Measurements from ENCODE around the gene PPP3CA.

The PPP3CA gene

GRCh38 chr4:101242441-101242840 is 104.9 kb downstream of the PPP3CA start:
- TF ChIP-seq CREB1 (IDR thresholded peaks at IDR 0.05; ENCODE audit: low read depth) (no peak), TEAD4 (IDR thresholded peaks at IDR 0.05) (no peak), RAD21 (IDR thresholded peaks at IDR 0.05; ENCODE audit: low read depth) (no peak), USF1 (IDR thresholded peaks at IDR 0.05) (no peak)

GRCh38 chr4:101240099-101240498 is 107.2 kb downstream of the PPP3CA start:
- no peak for TF ChIP-seq FOXM1 (IDR thresholded peaks at IDR 0.05; ENCODE audit: borderline replicate concordance, low read depth)
- no peak for TF ChIP-seq RAD21 (IDR thresholded peaks at IDR 0.05; ENCODE audit: low read depth)

- no peak for TF ChIP-seq ZBTB7A (IDR thresholded peaks at IDR 0.05; ENCODE audit: low read depth)
- no peak for TF ChIP-seq EGR1 (IDR thresholded peaks at IDR 0.05)
- TF ChIP-seq USF1 (IDR thresholded peaks at IDR 0.05): no peak
- TF ChIP-seq RAD21 (IDR thresholded peaks at IDR 0.05; ENCODE audit: low read depth): no peak
- no peak for TF ChIP-seq TCF12 (IDR thresholded peaks at IDR 0.05; ENCODE audit: low read depth)
- no peak for TF ChIP-seq YY1 (IDR thresholded peaks at IDR 0.05; ENCODE audit: low read depth)
- no peak for TF ChIP-seq FOXM1 (IDR thresholded peaks at IDR 0.05; ENCODE audit: borderline replicate concordance, low read depth)
- no peak for TF ChIP-seq EP300 (IDR thresholded peaks at IDR 0.05; ENCODE audit: borderline replicate concordance)
- no peak for TF ChIP-seq CREB1 (IDR thresholded peaks at IDR 0.05; ENCODE audit: low read depth)
- no peak for TF ChIP-seq CEBPB (IDR thresholded peaks at IDR 0.05)
- no peak for TF ChIP-seq TEAD4 (IDR thresholded peaks at IDR 0.05)
- TF ChIP-seq NFIC (IDR thresholded peaks at IDR 0.05): no peak
- TF ChIP-seq REST (IDR thresholded peaks at IDR 0.05; ENCODE audit: low read depth): no peak
- no peak for TF ChIP-seq MAX (IDR thresholded peaks at IDR 0.05)
- no peak for TF ChIP-seq TAF1 (IDR thresholded peaks at IDR 0.05; ENCODE audit: low read depth)
These were observed 107.7 kb downstream of the PPP3CA start for GRCh38 chr4:101239665-101240064.

- TF ChIP-seq NFIC (IDR thresholded peaks at IDR 0.05) (no peak), TEAD4 (IDR thresholded peaks at IDR 0.05) (no peak), TAF1 (IDR thresholded peaks at IDR 0.05; ENCODE audit: low read depth) (no peak), ZBTB7A (IDR thresholded peaks at IDR 0.05; ENCODE audit: low read depth) (no peak), CREB1 (IDR thresholded peaks at IDR 0.05; ENCODE audit: low read depth) (no peak), FOXM1 (IDR thresholded peaks at IDR 0.05; ENCODE audit: borderline replicate concordance, low read depth) (no peak), EGR1 (IDR thresholded peaks at IDR 0.05) (no peak), REST (IDR thresholded peaks at IDR 0.05; ENCODE audit: low read depth) (no peak), RAD21 (IDR thresholded peaks at IDR 0.05; ENCODE audit: low read depth) (no peak), CEBPB (IDR thresholded peaks at IDR 0.05) (no peak), TCF12 (IDR thresholded peaks at IDR 0.05; ENCODE audit: low read depth) (no peak), MAX (IDR thresholded peaks at IDR 0.05) (no peak), EP300 (IDR thresholded peaks at IDR 0.05; ENCODE audit: borderline replicate concordance) (no peak), YY1 (IDR thresholded peaks at IDR 0.05; ENCODE audit: low read depth) (no peak), USF1 (IDR thresholded peaks at IDR 0.05) (no peak)
These were observed 108.6 kb downstream of the PPP3CA start for GRCh38 chr4:101238706-101239105.

GRCh38 chr4:101237773-101238172 is 109.6 kb downstream of the PPP3CA start:
- no peak for TF ChIP-seq ZBTB7A (IDR thresholded peaks at IDR 0.05; ENCODE audit: low read depth)
- TF ChIP-seq TEAD4 (IDR thresholded peaks at IDR 0.05): no peak

GRCh38 chr4:101236097-101236496 is 111.2 kb downstream of the PPP3CA start:
- TF ChIP-seq FOXM1 (IDR thresholded peaks at IDR 0.05; ENCODE audit: borderline replicate concordance, low read depth) (no peak), REST (IDR thresholded peaks at IDR 0.05; ENCODE audit: low read depth) (no peak), CEBPB (IDR thresholded peaks at IDR 0.05) (no peak), YY1 (IDR thresholded peaks at IDR 0.05; ENCODE audit: low read depth) (no peak), ZBTB7A (IDR thresholded peaks at IDR 0.05; ENCODE audit: low read depth) (no peak), RAD21 (IDR thresholded peaks at IDR 0.05; ENCODE audit: low read depth) (no peak)
